A673 (cell line): ENCODE data around the gene SEMA4D. TPM values are rescaled to one million over a fixed set of nuclear protein-coding genes. Genes with fewer than 3 reads are reported as not detected.

Experiments used
- BruUV-seq: library from RNA; stranded (reverse); fragments of 400-500 nt; replicated peaks from 2 replicates; lab custom pipeline; 2021; lab: Mats Ljungman, UMichigan
- CTCF ChIA-PET: fragments of 300-600 bp; sonication (Branson Sonifier 250); formaldehyde crosslinking; loops from one replicate; lab custom pipeline; 2022; ENCODE audit warnings: antibody characterized with exemption; lab: Charles Lee
- POLR2A ChIA-PET: fragments of 300-600 bp; sonication (Branson Sonifier 250); formaldehyde crosslinking; loops from one replicate; lab custom pipeline; 2022; ENCODE audit warnings: antibody characterized with exemption; ENCODE audit not compliant: low non-redundant PET; lab: Charles Lee
- DNase-seq: peaks from one replicate; pipeline ENCODE4 v3.0.0-alpha.2; 2015; ENCODE audit warnings: low spot score
- H3K27ac ChIP-seq: fragments of 200-600 bp; sonication (generic); 2 replicates; pipeline ENCODE4 v1.5.1; 2016; ENCODE audit warnings: mixed run types, low read depth, mild to moderate bottlenecking, mixed read lengths, antibody characterized with exemption, low read length; ENCODE audit not compliant: poor library complexity, severe bottlenecking
- H3K27me3 ChIP-seq: fragments of 200-600 bp; sonication (generic); replicated peaks from 2 replicates; pipeline ENCODE4 v1.6.1; 2017; ENCODE audit warnings: mixed run types, low read depth, mild to moderate bottlenecking, mixed read lengths, antibody characterized with exemption, low read length; ENCODE audit not compliant: insufficient read depth, poor library complexity
- H3K36me3 ChIP-seq: fragments of 200-600 bp; sonication (generic); 2 replicates; pipeline ENCODE4 v1.6.1; 2016; ENCODE audit warnings: mixed run types, mild to moderate bottlenecking, mixed read lengths, antibody characterized with exemption, low read length; ENCODE audit not compliant: insufficient read depth, poor library complexity, severe bottlenecking
- H3K4me1 ChIP-seq: fragments of 200-600 bp; sonication (generic); 2 replicates; pipeline ENCODE4 v1.6.1; 2017; ENCODE audit warnings: mixed run types, mild to moderate bottlenecking, mixed read lengths, antibody characterized with exemption, low read length; ENCODE audit not compliant: insufficient read depth, poor library complexity, severe bottlenecking
- H3K4me3 ChIP-seq: fragments of 200-600 bp; sonication (generic); 2 replicates; pipeline ENCODE4 v1.5.1; 2016; ENCODE audit warnings: low read depth, mixed run types, mild to moderate bottlenecking, mixed read lengths, low read length; ENCODE audit not compliant: poor library complexity, severe bottlenecking
- H3K9me3 ChIP-seq: fragments of 200-600 bp; sonication (generic); 2 replicates; pipeline ENCODE4 v1.6.1; 2016; ENCODE audit warnings: mixed run types, low read depth, mild to moderate bottlenecking, mixed read lengths, antibody characterized with exemption, low read length; ENCODE audit not compliant: poor library complexity, severe bottlenecking
- CTCF ChIP-seq: fragments of 300-800, 200-600 bp; sonication (generic); conservative IDR thresholded peaks from 2 replicates; pipeline ENCODE4 v1.5.1; 2017; ENCODE audit warnings: low read depth, mild to moderate bottlenecking, antibody characterized with exemption, low read length, moderate library complexity, mixed read lengths
- EZH2 ChIP-seq: fragments of 200-600 bp; sonication (generic); IDR thresholded peaks from 2 replicates; pipeline ENCODE4 v1.6.1; 2017; ENCODE audit warnings: borderline replicate concordance, low read depth, mild to moderate bottlenecking, mixed read lengths, antibody characterized with exemption, low read length; ENCODE audit not compliant: poor library complexity, severe bottlenecking
- intact Hi-C: fragments of 100-400 bp; cut with micrococcal nuclease; formaldehyde crosslinking; loops from one replicate; pipeline ENCODE4 v1.10.0; 2022; ENCODE audit not compliant: unreplicated experiment
- total RNA-seq: library from RNA; stranded (reverse); gene quantifications from 2 replicates; pipeline ENCODE4 v1.2.3, GENCODE V29; 2021

SEMA4D gene
- total RNA-seq, 1 experiment from 2014 or later: 14.2 TPM

- intact Hi-C loops: no loop called here
- DNase-seq: no peak
- ChIA-PET POLR2A (no interaction called here), CTCF (no interaction called here)
- Histone ChIP-seq H3K27me3 (no peaks in the 10 kb centered on the region), H3K27ac (no peak overlapping the region), H3K9me3 (no peaks in the 10 kb centered on the region), H3K36me3 (no peaks in the 10 kb centered on the region), H3K4me1 (peaks cover 7% of the 10 kb centered on the region), H3K4me3 (no peak overlapping the region)
- BruUV-seq: no TSS peak
- TF ChIP-seq EZH2 (no peak), CTCF (no peak)
Measured at GRCh38 chr9:89375191-89375760, 122.6 kb downstream of the SEMA4D start.

DNA sequence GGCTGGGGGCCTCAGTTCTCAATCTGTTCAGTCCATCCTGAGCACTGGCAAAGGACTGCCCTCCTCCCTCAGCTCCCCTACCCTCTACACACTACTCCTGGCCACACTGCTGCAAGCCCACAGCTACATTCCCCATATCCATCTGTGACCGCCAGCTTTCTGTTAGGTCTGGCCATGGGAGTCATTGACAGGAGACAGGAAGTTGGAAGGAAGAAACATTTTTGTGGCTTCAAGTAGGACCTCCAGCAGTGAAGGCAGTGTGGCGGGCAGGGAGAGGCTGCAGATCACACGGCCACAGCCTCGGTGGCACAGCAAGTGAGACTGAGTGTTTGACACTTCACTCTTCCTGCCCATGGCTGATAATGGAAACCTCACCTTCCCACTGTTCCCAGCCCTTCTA lies 123.7 kb downstream of the SEMA4D start:
- Histone ChIP-seq H3K4me3 (no peak overlapping the region), H3K27me3 (no peaks in the 10 kb centered on the region), H3K36me3 (no peaks in the 10 kb centered on the region), H3K9me3 (no peaks in the 10 kb centered on the region), H3K4me1 (peaks cover 7% of the 10 kb centered on the region), H3K27ac (no peak overlapping the region)
- no TSS peak for BruUV-seq
- ChIA-PET CTCF (no interaction called here), POLR2A (no interaction called here)
- intact Hi-C loops: no loop called here
- no peak for DNase-seq
- TF ChIP-seq EZH2: no peak
- no peak for TF ChIP-seq CTCF

DNA sequence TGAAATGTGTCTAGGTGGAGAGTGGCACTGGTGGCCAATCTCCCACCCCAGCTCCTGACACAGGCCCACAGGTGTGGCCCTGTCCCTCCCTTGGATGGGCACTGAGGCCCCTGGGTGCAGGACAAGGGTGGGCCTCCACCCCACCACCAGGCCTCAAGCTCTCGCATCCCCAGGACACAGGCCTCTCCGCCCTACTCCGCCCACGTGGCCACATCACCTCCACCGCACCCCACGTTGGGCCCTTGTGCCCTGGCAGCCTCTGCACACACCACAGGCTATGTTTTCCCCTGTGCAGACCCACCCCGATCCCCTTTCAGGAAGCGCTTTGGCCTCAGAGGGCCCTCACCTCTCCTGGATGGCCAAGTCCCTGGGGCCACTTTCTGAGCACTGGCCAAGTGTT lies 124.9 kb downstream of the SEMA4D start:
- intact Hi-C loops: no loop called here
- Histone ChIP-seq H3K4me1 (peaks cover 7% of the 10 kb centered on the region), H3K27me3 (no peaks in the 10 kb centered on the region), H3K36me3 (no peaks in the 10 kb centered on the region), H3K4me3 (no peak overlapping the region), H3K9me3 (no peaks in the 10 kb centered on the region), H3K27ac (no peak overlapping the region)
- DNase-seq: no peak
- CTCF ChIA-PET: no interaction called here
- POLR2A ChIA-PET: no interaction called here
- no TSS peak for BruUV-seq
- TF ChIP-seq EZH2: no peak
- no peak for TF ChIP-seq CTCF
